ENCODE data around the gene ALDH4A1. TPM values are rescaled to one million over a fixed set of nuclear protein-coding genes. Genes with fewer than 3 reads are reported as not detected.

ALDH4A1 gene
- total RNA-seq, 1 experiment from 2014 or later, result 18.4 TPM

- no TSS peak for BruUV-seq (replicated peaks)
- POLR2A ChIA-PET (ENCODE audit: low non-redundant PET), result no interaction called here
- no peaks in the 10 kb centered on the region for H3K27me3 ChIP-seq (replicated peaks; ENCODE audit: insufficient read depth, low read depth, low read length, poor library complexity)
- no peak for TF ChIP-seq EZH2 (IDR thresholded peaks at IDR 0.05; ENCODE audit: borderline replicate concordance, low read depth, low read length, poor library complexity, severe bottlenecking)
- CTCF ChIA-PET, result no interaction called here
- H3K4me3 ChIP-seq (ENCODE audit: low read depth, low read length, poor library complexity, severe bottlenecking), result no peak overlapping the region
- no peaks in the 10 kb centered on the region for H3K36me3 ChIP-seq (ENCODE audit: insufficient read depth, low read length, poor library complexity, severe bottlenecking)
- H3K27ac ChIP-seq (ENCODE audit: low read depth, low read length, poor library complexity, severe bottlenecking), result no peak overlapping the region
- intact Hi-C loops (cut with micrococcal nuclease; ENCODE audit: unreplicated experiment), result no loop called here
- no peak for DNase-seq (ENCODE audit: low spot score)
- peaks cover 24% of the 10 kb centered on the region for H3K4me1 ChIP-seq (ENCODE audit: insufficient read depth, low read length, poor library complexity, severe bottlenecking)
- no peaks in the 10 kb centered on the region for H3K9me3 ChIP-seq (ENCODE audit: low read depth, low read length, poor library complexity, severe bottlenecking)
Measured at GRCh38 chr1:18919197-18919905, 17.0 kb upstream of the ALDH4A1 start.

- Histone ChIP-seq H3K4me1 (ENCODE audit: insufficient read depth, low read length, poor library complexity, severe bottlenecking) (peaks cover 20% of the 10 kb centered on the region), H3K4me3 (ENCODE audit: low read depth, low read length, poor library complexity, severe bottlenecking) (no peak overlapping the region), H3K27ac (ENCODE audit: low read depth, low read length, poor library complexity, severe bottlenecking) (no peak overlapping the region), H3K36me3 (ENCODE audit: insufficient read depth, low read length, poor library complexity, severe bottlenecking) (no peaks in the 10 kb centered on the region), H3K27me3 (replicated peaks; ENCODE audit: insufficient read depth, low read depth, low read length, poor library complexity) (no peaks in the 10 kb centered on the region), H3K9me3 (ENCODE audit: low read depth, low read length, poor library complexity, severe bottlenecking) (no peaks in the 10 kb centered on the region)
- TF ChIP-seq CTCF (conservative IDR thresholded peaks at IDR 0.05; ENCODE audit: low read depth, low read length), result 0 out of 2 replicates have a peak, but pooled peaks have one; percentile 13
- TF ChIP-seq EZH2 (IDR thresholded peaks at IDR 0.05; ENCODE audit: borderline replicate concordance, low read depth, low read length, poor library complexity, severe bottlenecking), result no peak
- POLR2A ChIA-PET (ENCODE audit: low non-redundant PET), result no interaction called here
- intact Hi-C loops (cut with micrococcal nuclease; ENCODE audit: unreplicated experiment), result no loop called here
- no TSS peak for BruUV-seq (replicated peaks)
- CTCF ChIA-PET, result no interaction called here
- DNase-seq (ENCODE audit: low spot score), result no peak
Measured at GRCh38 chr1:18918417-18918816, 16.1 kb upstream of the ALDH4A1 start.

- CTCF ChIA-PET, result no interaction called here
- Histone ChIP-seq H3K36me3 (ENCODE audit: insufficient read depth, low read length, poor library complexity, severe bottlenecking) (peaks cover 2% of the 10 kb centered on the region), H3K27ac (ENCODE audit: low read depth, low read length, poor library complexity, severe bottlenecking) (no peak overlapping the region), H3K9me3 (ENCODE audit: low read depth, low read length, poor library complexity, severe bottlenecking) (no peaks in the 10 kb centered on the region), H3K27me3 (replicated peaks; ENCODE audit: insufficient read depth, low read depth, low read length, poor library complexity) (no peaks in the 10 kb centered on the region), H3K4me1 (ENCODE audit: insufficient read depth, low read length, poor library complexity, severe bottlenecking) (peaks cover 11% of the 10 kb centered on the region), H3K4me3 (ENCODE audit: low read depth, low read length, poor library complexity, severe bottlenecking) (no peak overlapping the region)
- intact Hi-C loops (cut with micrococcal nuclease; ENCODE audit: unreplicated experiment), result no loop called here
- POLR2A ChIA-PET (ENCODE audit: low non-redundant PET), result no interaction called here
- no peak for DNase-seq (ENCODE audit: low spot score)
- no peak for TF ChIP-seq EZH2 (IDR thresholded peaks at IDR 0.05; ENCODE audit: borderline replicate concordance, low read depth, low read length, poor library complexity, severe bottlenecking)
- no peak for TF ChIP-seq CTCF (conservative IDR thresholded peaks at IDR 0.05; ENCODE audit: low read depth, low read length)
- BruUV-seq (replicated peaks), result no TSS peak
Measured at GRCh38 chr1:18917071-18917799, 14.9 kb upstream of the ALDH4A1 start.
